K562 (cell line): ENCODE results near the gene DCAF15. TPM values are rescaled to one million over a fixed set of nuclear protein-coding genes. Genes with fewer than 3 reads are reported as not detected.

ENCODE experiments used
- CC2D1A ChIP-seq: fragments of 450-650 bp; IDR thresholded peaks from 2 replicates; pipeline ENCODE4 v1.6.1; 2017; ENCODE audit warnings: mild to moderate bottlenecking
- CCNT2 ChIP-seq: IDR thresholded peaks from 2 replicates; pipeline ENCODE4 v1.6.1; 2011; ENCODE audit warnings: borderline replicate concordance, low read depth, mild to moderate bottlenecking, moderate library complexity, mixed read lengths, low read length; ENCODE audit not compliant: insufficient read length; ENCODE audit errors: extremely low read depth
- CREM ChIP-seq: IDR thresholded peaks from 2 replicates; pipeline ENCODE4 v1.6.1; 2014; ENCODE audit warnings: antibody characterized with exemption, low read depth
- CXXC5 ChIP-seq: fragments of 250-450 bp; sonication (Bioruptor Pico); IDR thresholded peaks from 2 replicates; pipeline ENCODE4 v1.8.0; 2022; ENCODE audit warnings: inconsistent platforms, mild to moderate bottlenecking, moderate library complexity
- DPF2 ChIP-seq: fragments of 450-650 bp; IDR thresholded peaks from 2 replicates; pipeline ENCODE4 v1.6.1; 2016
- ELF2 ChIP-seq: fragments of 250-450 bp; sonication (Bioruptor Pico); IDR thresholded peaks from 2 replicates; pipeline ENCODE4 v1.5.0; 2021; ENCODE audit warnings: mild to moderate bottlenecking
- ETV1 ChIP-seq: fragments of 450-650 bp; conservative IDR thresholded peaks from 2 replicates; pipeline ENCODE4 v1.6.1; 2016; ENCODE audit warnings: missing genetic modification characterization, control low read depth, low read depth, missing compliant biosample characterization
- GATA2 ChIP-seq: sonication (generic); formaldehyde crosslinking; IDR thresholded peaks from 2 replicates; pipeline ENCODE4 v1.4.0; 2020; ENCODE audit warnings: mild to moderate bottlenecking, missing genetic modification reagents
- HNRNPH1 ChIP-seq: fragments of 200-400 bp; formaldehyde crosslinking; optimal IDR thresholded peaks from 2 replicates; pipeline ENCODE3; 2017; ENCODE audit warnings: low read depth, mild to moderate bottlenecking, low read length, moderate library complexity
- MTA1 ChIP-seq: fragments of 450-650 bp; IDR thresholded peaks from 2 replicates; pipeline ENCODE4 v1.6.1; 2017; ENCODE audit warnings: borderline replicate concordance
- NFE2L1 ChIP-seq: fragments of 450-650 bp; IDR thresholded peaks from 2 replicates; pipeline ENCODE4 v1.6.1; 2016; ENCODE audit warnings: missing genetic modification characterization, low read depth, mild to moderate bottlenecking, missing compliant biosample characterization, moderate library complexity, borderline replicate concordance
- RERE ChIP-seq: sonication (generic); formaldehyde crosslinking; IDR thresholded peaks from 2 replicates; pipeline ENCODE4 v1.8.0; 2023; ENCODE audit warnings: missing genetic modification reagents, mild to moderate bottlenecking, borderline replicate concordance
- SIRT6 ChIP-seq: IDR thresholded peaks from one replicate; pipeline ENCODE4 v1.6.1; 2012; ENCODE audit warnings: low read depth, mild to moderate bottlenecking, control low read depth, inconsistent platforms, low read length, moderate library complexity
- TARDBP ChIP-seq: fragments of 450-650 bp; IDR thresholded peaks from 2 replicates; pipeline ENCODE4 v1.6.1; 2016
- TEAD4 ChIP-seq, 2 experiments: sonication (generic) in 1 of 2; formaldehyde crosslinking in 1 of 2; IDR thresholded peaks; 2 replicates each; pipeline versions ENCODE4 v1.6.1 to v1.8.0; 2012 to 2022; ENCODE audit warnings: borderline replicate concordance in 1 of 2, inconsistent platforms in 1 of 2, low read length in 1 of 2, mild to moderate bottlenecking in 1 of 2, missing genetic modification reagents in 1 of 2
- polyA plus RNA-seq, 8 experiments: library from polyadenylated mRNA; depleted of rRNA in 4 of 8; stranded (reverse) in 5 of 8; unstranded in 3 of 8; fragments of >200 nt; fragmentation: Nextera tagmentation in 2 of 8; fragmentation: Illumina TruSeq in 1 of 8; extraction: Ambion mirVana in 2 of 8; extraction: Trizol in 1 of 8; gene quantifications; 2 replicates each; pipeline versions ENCODE4 v1.2.1 to v1.2.3, GENCODE V29; 2011 to 2014; ENCODE audit warnings: inconsistent platforms in 1 of 8, missing spikeins in 1 of 8
- total RNA-seq, 7 experiments: library from RNA; depleted of rRNA in 6 of 7; stranded (reverse); fragments of >200 nt in 6 of 7; fragmentation: Illumina TruSeq in 2 of 7; extraction: Trizol in 2 of 7; gene quantifications; 2 replicates each; pipeline versions ENCODE4 v1.2.1 to v1.2.3, GENCODE V29; 2011 to 2021; ENCODE audit warnings: low replicate concordance in 1 of 7
- TF ChIP-seq, protein P1 (sequence below): IDR thresholded peaks from 3 replicates; pipeline ENCODE4 v1.6.1; 2011; ENCODE audit warnings: borderline replicate concordance, mild to moderate bottlenecking, moderate library complexity; ENCODE audit not compliant: insufficient read length; ENCODE audit errors: extremely low read depth
- TF ChIP-seq, protein P2 (sequence below), 3 experiments: fragments of 200-800 bp in 1 of 3; sonication (Bioruptor generic) in 1 of 3; sonication (generic) in 1 of 3; formaldehyde crosslinking in 1 of 3; IDR thresholded peaks; 2 replicates each; pipeline versions ENCODE4 v1.6.1 to v1.8.0; 2016 to 2022; ENCODE audit warnings: mild to moderate bottlenecking in 2 of 3, missing compliant biosample characterization in 2 of 3, missing genetic modification characterization in 2 of 3, missing genetic modification reagents in 1 of 3

Gene DCAF15
- total and polyA plus RNA-seq, 9 of the 15 experiments (the other 6 are each of a cell fraction or from before 2014, with no cell fraction given), result 0.17 to 68.5 (median 27.7) TPM

- peak; percentile 100 for TF ChIP-seq CXXC5 (CRISPR knock-in tag)
- TF ChIP-seq TARDBP, result peak; percentile 99
- peak; percentile 95 for TF ChIP-seq MTA1
- peak; percentile 69; the same call in 1 of the 2 replicates for TF ChIP-seq ELF2 (CRISPR knock-in tag)
- TF ChIP-seq, protein P1, sequence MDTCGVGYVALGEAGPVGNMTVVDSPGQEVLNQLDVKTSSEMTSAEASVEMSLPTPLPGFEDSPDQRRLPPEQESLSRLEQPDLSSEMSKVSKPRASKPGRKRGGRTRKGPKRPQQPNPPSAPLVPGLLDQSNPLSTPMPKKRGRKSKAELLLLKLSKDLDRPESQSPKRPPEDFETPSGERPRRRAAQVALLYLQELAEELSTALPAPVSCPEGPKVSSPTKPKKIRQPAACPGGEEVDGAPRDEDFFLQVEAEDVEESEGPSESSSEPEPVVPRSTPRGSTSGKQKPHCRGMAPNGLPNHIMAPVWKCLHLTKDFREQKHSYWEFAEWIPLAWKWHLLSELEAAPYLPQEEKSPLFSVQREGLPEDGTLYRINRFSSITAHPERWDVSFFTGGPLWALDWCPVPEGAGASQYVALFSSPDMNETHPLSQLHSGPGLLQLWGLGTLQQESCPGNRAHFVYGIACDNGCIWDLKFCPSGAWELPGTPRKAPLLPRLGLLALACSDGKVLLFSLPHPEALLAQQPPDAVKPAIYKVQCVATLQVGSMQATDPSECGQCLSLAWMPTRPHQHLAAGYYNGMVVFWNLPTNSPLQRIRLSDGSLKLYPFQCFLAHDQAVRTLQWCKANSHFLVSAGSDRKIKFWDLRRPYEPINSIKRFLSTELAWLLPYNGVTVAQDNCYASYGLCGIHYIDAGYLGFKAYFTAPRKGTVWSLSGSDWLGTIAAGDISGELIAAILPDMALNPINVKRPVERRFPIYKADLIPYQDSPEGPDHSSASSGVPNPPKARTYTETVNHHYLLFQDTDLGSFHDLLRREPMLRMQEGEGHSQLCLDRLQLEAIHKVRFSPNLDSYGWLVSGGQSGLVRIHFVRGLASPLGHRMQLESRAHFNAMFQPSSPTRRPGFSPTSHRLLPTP, result peak; percentile 96
- peak; percentile 100 for TF ChIP-seq CCNT2
- peak; percentile 99 for TF ChIP-seq CREM
- no peak for TF ChIP-seq SIRT6
- peak; percentile 96 for TF ChIP-seq TEAD4 (IDR thresholded peaks at IDR 0.05; ENCODE audit: low read length)
- no peak for TF ChIP-seq TEAD4 (CRISPR knock-in tag; IDR thresholded peaks at IDR 0.05; ENCODE audit: borderline replicate concordance)
- peak; percentile 86; the same call in 1 of the 2 replicates for TF ChIP-seq RERE (CRISPR knock-in tag)
- no peak for TF ChIP-seq NFE2L1
- peak; percentile 86; the same call in 1 of the 2 replicates for TF ChIP-seq CC2D1A
- no peak for TF ChIP-seq HNRNPH1
- TF ChIP-seq, protein P2, sequence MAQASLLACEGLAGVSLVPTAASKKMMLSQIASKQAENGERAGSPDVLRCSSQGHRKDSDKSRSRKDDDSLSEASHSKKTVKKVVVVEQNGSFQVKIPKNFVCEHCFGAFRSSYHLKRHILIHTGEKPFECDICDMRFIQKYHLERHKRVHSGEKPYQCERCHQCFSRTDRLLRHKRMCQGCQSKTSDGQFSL (CRISPR knock-in tag; IDR thresholded peaks at IDR 0.05), result peak; percentile 75
- TF ChIP-seq, protein P2 (tag; IDR thresholded peaks at IDR 0.05), result no peak
- peak; percentile 90 for TF ChIP-seq ETV1 (tag)
- peak; percentile 99 for TF ChIP-seq GATA2 (CRISPR knock-in tag)
- peak; percentile 100 for TF ChIP-seq DPF2
These were observed 54.7 kb downstream of the DCAF15 start (continued) for GRCh38 chr19:14006766-14007562.
